K562 (cell line): Measurements from ENCODE around the gene ZBTB32. TPM values are rescaled to one million over a fixed set of nuclear protein-coding genes. Genes with fewer than 3 reads are reported as not detected.

Experiments
- ATAC-seq: fragments of 200-7000 bp; cut with Tn5 transposase; 3 replicates; pipeline ENCODE4 v1.9.1; 2020; ENCODE audit warnings: moderate library complexity
- BruUV-seq: library from RNA; stranded (reverse); fragments of 400-500 nt; replicated peaks from 2 replicates; lab custom pipeline; 2021; lab: Mats Ljungman, UMichigan
- CTCF ChIA-PET: fragments of 300-600 bp; formaldehyde crosslinking; extraction: SDS; loops from one replicate; lab custom pipeline; 2021; ENCODE audit warnings: low intra/inter-chr PET ratio; lab: Yijun Ruan, JAX
- POLR2A ChIA-PET: fragments of 300-600, 350-650 bp; sonication (Branson Sonifier 250); formaldehyde crosslinking; extraction: SDS; loops from one replicate; lab custom pipeline; 2021; ENCODE audit warnings: antibody characterized with exemption, inconsistent platforms; lab: Yijun Ruan, JAX
- DNase-seq, 4 experiments: peaks; one replicate each; pipeline versions ENCODE4 v3.0.0 to v3.0.0-alpha.2; 2011 to 2018; ENCODE audit warnings: low spot score in 3 of 4, mixed read lengths in 3 of 4; ENCODE audit errors: extremely low read depth in 1 of 4
- FAIRE-seq: peaks from 2 replicates; lab custom pipeline; 2011; peaks lifted over from hg19 to GRCh38; lab: Jason Lieb, UNC
- H2AFZ ChIP-seq: 2 replicates; pipeline ENCODE4 v1.6.0; 2011; ENCODE audit warnings: low read depth, low read length, control low read depth, inconsistent platforms
- H3K27ac ChIP-seq: fragments of 200-600 bp; 3 replicates; pipeline ENCODE4 v1.8.0; 2011; ENCODE audit warnings: low read depth, mild to moderate bottlenecking, control low read depth, inconsistent platforms, low read length, moderate library complexity, mixed read lengths; ENCODE audit errors: extremely low read depth
- H3K27me3 ChIP-seq, 2 experiments: fragments of 300-600 bp in 1 of 2; 2 replicates in 1 of 2; 3 replicates in 1 of 2; pipeline versions ENCODE4 v1.6.0 to v1.8.0; 2011; ENCODE audit warnings: inconsistent platforms in 2 of 2, low read length in 2 of 2, mild to moderate bottlenecking in 1 of 2, mixed read lengths in 1 of 2, moderate library complexity in 1 of 2; ENCODE audit not compliant: control insufficient read depth in 2 of 2, insufficient read depth in 2 of 2
- H3K36me3 ChIP-seq: fragments of 300-600 bp; 3 replicates; pipeline ENCODE4 v1.8.0; 2011; ENCODE audit warnings: mild to moderate bottlenecking, low read length, inconsistent platforms; ENCODE audit not compliant: control insufficient read depth, insufficient read depth
- H3K4me1 ChIP-seq, 2 experiments: fragments of 200-600 bp in 1 of 2; replicated peaks in 1 of 2; 2 replicates in 1 of 2; 3 replicates in 1 of 2; pipeline versions ENCODE4 v1.5.1 to v1.8.0; 2011; ENCODE audit warnings: inconsistent platforms in 2 of 2, low read length in 2 of 2, mild to moderate bottlenecking in 1 of 2, mixed read lengths in 1 of 2, moderate library complexity in 1 of 2; ENCODE audit not compliant: control insufficient read depth in 2 of 2, insufficient read depth in 2 of 2
- H3K4me2 ChIP-seq: 2 replicates; pipeline ENCODE4 v1.6.1; 2011; ENCODE audit warnings: low read length, control low read depth, inconsistent platforms, mixed read lengths; ENCODE audit not compliant: insufficient read depth
- H3K4me3 ChIP-seq: fragments of 200-600 bp; sonication (generic), shearing (Covaris generic); 2 replicates; pipeline ENCODE4 v1.5.1; 2016; ENCODE audit warnings: control low read depth, inconsistent platforms
- H3K79me2 ChIP-seq: fragments of 200-600 bp; 3 replicates; pipeline ENCODE4 v1.8.0; 2011; ENCODE audit warnings: low read length, inconsistent platforms; ENCODE audit not compliant: control insufficient read depth, insufficient read depth
- H3K9ac ChIP-seq, 2 experiments: 2 replicates each; pipeline versions ENCODE4 v1.6.0 to v1.6.1; 2011; ENCODE audit warnings: low read depth in 2 of 2, low read length in 2 of 2, control low read depth in 1 of 2, inconsistent platforms in 1 of 2, mild to moderate bottlenecking in 1 of 2, mixed read lengths in 1 of 2; ENCODE audit not compliant: insufficient read depth in 1 of 2
- H3K9me1 ChIP-seq: one replicate; pipeline ENCODE4 v1.6.0; 2011; ENCODE audit warnings: inconsistent platforms, mild to moderate bottlenecking, low read length, moderate library complexity; ENCODE audit not compliant: control insufficient read depth, insufficient read depth
- H3K9me3 ChIP-seq: replicated peaks from 2 replicates; pipeline ENCODE4 v1.5.1; 2011; ENCODE audit warnings: low read depth, low read length, inconsistent platforms; ENCODE audit not compliant: control insufficient read depth, insufficient read depth
- H4K20me1 ChIP-seq: replicated peaks from 2 replicates; pipeline ENCODE4 v1.6.1; 2011; ENCODE audit warnings: low read length, inconsistent platforms, mixed read lengths; ENCODE audit not compliant: control insufficient read depth, insufficient read depth
- BDP1 ChIP-seq: IDR thresholded peaks from 3 replicates; pipeline ENCODE4 v1.6.1; 2011; ENCODE audit not compliant: insufficient read length, insufficient read depth
- BRCA1 ChIP-seq, 2 experiments: fragments of 450-650 bp in 1 of 2; sonication (generic) in 1 of 2; formaldehyde crosslinking in 1 of 2; IDR thresholded peaks; 2 replicates each; pipeline versions ENCODE4 v1.5.0 to v1.6.1; 2017 to 2020; ENCODE audit warnings: mild to moderate bottlenecking in 1 of 2, missing genetic modification reagents in 1 of 2
- FOXK2 ChIP-seq, 2 experiments: fragments of 450-650 bp; IDR thresholded peaks in 1 of 2; conservative IDR thresholded peaks in 1 of 2; 2 replicates each; pipeline ENCODE4 v1.6.1; 2016; ENCODE audit warnings: low read depth in 2 of 2, mild to moderate bottlenecking in 1 of 2
- HMG20B ChIP-seq: fragments of 250-450 bp; sonication (Bioruptor Pico); IDR thresholded peaks from 2 replicates; pipeline ENCODE4 v1.5.0; 2021; ENCODE audit warnings: mild to moderate bottlenecking
- ILF3 ChIP-seq: fragments of 450-650 bp; IDR thresholded peaks from 2 replicates; pipeline ENCODE4 v1.6.1; 2018; ENCODE audit warnings: antibody characterized with exemption, mild to moderate bottlenecking, moderate library complexity, borderline replicate concordance
- KLF13 ChIP-seq: fragments of 450-650 bp; IDR thresholded peaks from 2 replicates; pipeline ENCODE4 v1.6.1; 2016; ENCODE audit warnings: missing genetic modification characterization, low read depth, mild to moderate bottlenecking, missing compliant biosample characterization, moderate library complexity, borderline replicate concordance
- MYC ChIP-seq, 2 experiments: fragments of 250-450 bp in 1 of 2; sonication (Bioruptor Pico) in 1 of 2; IDR thresholded peaks; 2 replicates each; pipeline versions ENCODE4 v1.5.1 to v1.6.1; 2012 to 2021; ENCODE audit warnings: low read depth in 2 of 2, borderline replicate concordance in 1 of 2, improper control_type of control experiment in 1 of 2, low read length in 1 of 2, mild to moderate bottlenecking in 1 of 2, moderate library complexity in 1 of 2
- NR2C2 ChIP-seq, 2 experiments: fragments of 200-800 bp in 1 of 2; sonication (Bioruptor generic) in 1 of 2; sonication (generic) in 1 of 2; formaldehyde crosslinking in 1 of 2; IDR thresholded peaks; 2 replicates each; pipeline versions ENCODE4 v1.6.1 to v1.8.0; 2016 to 2022; ENCODE audit warnings: mild to moderate bottlenecking in 1 of 2, missing compliant biosample characterization in 1 of 2, missing genetic modification characterization in 1 of 2, missing genetic modification reagents in 1 of 2
- NR4A1 ChIP-seq, 2 experiments: fragments of 250-450 bp in 1 of 2; fragments of 450-650 bp in 1 of 2; sonication (Bioruptor Pico) in 1 of 2; IDR thresholded peaks; 2 replicates each; pipeline versions ENCODE4 v1.4.0 to v1.6.1; 2016 to 2020; ENCODE audit warnings: mild to moderate bottlenecking in 2 of 2, missing compliant biosample characterization in 1 of 2, missing genetic modification characterization in 1 of 2, moderate library complexity in 1 of 2
- SIX5 ChIP-seq, 2 experiments: IDR thresholded peaks; 2 replicates each; pipeline ENCODE4 v1.6.1; 2011; ENCODE audit warnings: low read length in 2 of 2, borderline replicate concordance in 1 of 2, low read depth in 1 of 2, mild to moderate bottlenecking in 1 of 2, moderate library complexity in 1 of 2; ENCODE audit not compliant: insufficient read depth in 1 of 2
- SNIP1 ChIP-seq: fragments of 450-650 bp; IDR thresholded peaks from 2 replicates; pipeline ENCODE4 v1.7.1; 2017; ENCODE audit warnings: low read depth, mild to moderate bottlenecking
- WGBS: fragments of 100-300 bp; shearing (Covaris generic); methylation state at CpG from one replicate; pipeline ENCODE4 v1.1.6; 2016; ENCODE audit warnings: low coverage, mixed read lengths; ENCODE audit not compliant: insufficient coverage; ENCODE audit errors: missing lambda C conversion rate; 5-methylcytosine and 5-hydroxymethylcytosine counted together
- in situ Hi-C: fragments of 300-500 bp; cut with MboI; formaldehyde crosslinking; loops from 4 replicates; pipeline ENCODE4 v1.15.0; 2018; ENCODE audit warnings: inconsistent platforms, mixed read lengths
- intact Hi-C: fragments of 100-400 bp; cut with micrococcal nuclease; formaldehyde crosslinking; loops from 2 replicates; pipeline ENCODE4 v1.14.2; 2022
- polyA plus RNA-seq, 8 experiments: library from polyadenylated mRNA; depleted of rRNA in 4 of 8; stranded (reverse) in 5 of 8; unstranded in 3 of 8; fragments of >200 nt; fragmentation: Nextera tagmentation in 2 of 8; fragmentation: Illumina TruSeq in 1 of 8; extraction: Ambion mirVana in 2 of 8; extraction: Trizol in 1 of 8; gene quantifications; 2 replicates each; pipeline versions ENCODE4 v1.2.1 to v1.2.3, GENCODE V29; 2011 to 2014; ENCODE audit warnings: inconsistent platforms in 1 of 8, missing spikeins in 1 of 8
- total RNA-seq, 7 experiments: library from RNA; depleted of rRNA in 6 of 7; stranded (reverse); fragments of >200 nt in 6 of 7; fragmentation: Illumina TruSeq in 2 of 7; extraction: Trizol in 2 of 7; gene quantifications; 2 replicates each; pipeline versions ENCODE4 v1.2.1 to v1.2.3, GENCODE V29; 2011 to 2021; ENCODE audit warnings: low replicate concordance in 1 of 7
- TF ChIP-seq, protein P1 (sequence below), 3 experiments: fragments of 200-800 bp in 1 of 3; sonication (Bioruptor generic) in 1 of 3; sonication (generic) in 1 of 3; formaldehyde crosslinking in 1 of 3; IDR thresholded peaks; 2 replicates each; pipeline versions ENCODE4 v1.6.1 to v1.8.0; 2016 to 2022; ENCODE audit warnings: mild to moderate bottlenecking in 2 of 3, missing compliant biosample characterization in 2 of 3, missing genetic modification characterization in 2 of 3, missing genetic modification reagents in 1 of 3
- TF ChIP-seq, protein P2 (sequence below), 2 experiments: fragments of 450-650 bp in 1 of 2; sonication (generic) in 1 of 2; formaldehyde crosslinking; conservative IDR thresholded peaks; 2 replicates each; pipeline versions ENCODE4 v1.4.0 to v1.8.1; 2020 to 2022; ENCODE audit warnings: mild to moderate bottlenecking in 1 of 2, missing genetic modification reagents in 1 of 2
- TF ChIP-seq, protein P3 (sequence below): fragments of 450-650 bp; IDR thresholded peaks from 2 replicates; pipeline ENCODE4 v1.6.1; 2016

Gene ZBTB32
- total and polyA plus RNA-seq, 9 of the 15 experiments (the other 6 are each of a cell fraction or from before 2014, with no cell fraction given): 0.20 TPM; not detected in 8

DNA sequence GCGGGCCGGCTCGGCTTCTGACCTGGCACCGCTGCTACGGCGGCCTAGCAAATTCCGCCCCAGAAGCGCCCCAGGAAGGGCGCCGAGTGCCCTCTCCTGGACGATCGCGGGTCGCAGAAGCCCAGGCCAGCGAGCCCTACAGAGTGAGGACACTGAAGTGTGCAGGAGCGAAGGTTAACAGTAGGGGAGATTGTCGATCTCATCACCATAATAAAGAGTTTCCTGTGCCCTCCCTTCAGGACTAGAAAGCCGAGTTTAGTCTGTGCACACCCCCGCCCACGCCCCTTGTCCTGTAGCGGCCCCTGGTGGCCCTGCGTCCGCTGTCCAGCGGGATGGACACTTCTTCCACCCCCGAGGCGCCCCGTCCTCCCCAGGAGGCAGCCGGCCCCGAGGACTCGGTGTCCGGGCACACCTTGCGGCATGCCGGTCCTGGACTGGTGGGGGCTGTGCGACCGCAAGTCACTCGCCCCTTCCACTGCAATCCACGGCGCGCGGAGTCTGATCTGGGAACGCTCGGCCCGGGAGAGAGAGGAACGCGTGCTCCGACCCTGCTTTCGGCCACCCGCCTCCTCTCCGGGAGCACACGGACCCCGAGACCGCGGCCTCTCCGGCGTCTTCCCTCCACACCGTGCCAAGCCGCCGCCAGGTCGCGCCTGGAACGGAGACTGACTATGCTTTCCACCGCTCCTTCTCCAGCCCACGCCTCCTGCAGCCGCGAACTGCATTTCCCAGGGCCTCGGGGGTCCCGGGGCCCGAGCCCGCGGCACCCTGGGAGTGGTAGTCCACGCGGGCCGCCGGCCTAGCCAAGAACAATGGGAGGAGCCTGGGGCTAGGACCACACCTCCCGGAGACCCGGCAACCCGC is 12.7 kb downstream of the ZBTB32 start:
- in situ Hi-C loops (no loop called here), intact Hi-C loops (loop anchor here (1.0 to 2.0 kb wide), 4 partner anchors 24 to 214 kb away; no protein-coding TSS in a partner anchor)
- FAIRE-seq: peak; percentile 96
- WGBS: under 1% methylated on average over 42 of the region's 77 CpGs
- Histone ChIP-seq H3K9me1 (no peaks in the 10 kb centered on the region), H3K79me2 (peaks cover 33% of the 10 kb centered on the region), H4K20me1 (0 out of 2 replicates have a peak, but pooled peaks cover 11% of the 10 kb centered on the region), H2AFZ (peak overlapping the region; percentile 94), H3K27ac (peak overlapping the region; percentile 79), H3K9me3 (no peaks in the 10 kb centered on the region), H3K4me1 (peaks cover 14 to 64% of the 10 kb centered on the region in 2 experiments), H3K4me2 (peak overlapping the region; percentile 89), H3K27me3 (peaks cover 2 to 24% of the 10 kb centered on the region in 2 experiments; a peak in 4 of 5 replicates), H3K4me3 (peak overlapping the region; percentile 96), H3K9ac (peak overlapping the region; percentile 78 to 91), H3K36me3 (peaks cover 25% of the 10 kb centered on the region; the same call in 2 of the 3 replicates)
- DNase-seq: peak; percentile 93 to 97 (median 94)
- CTCF ChIA-PET: interaction anchor here (0.6 to 3.0 kb wide), 13 partner anchors 16 to 650 kb away, joined by 3 to 76 read pairs (median 4); partner anchors contain the start of gene TMEM147
- POLR2A ChIA-PET: interaction anchor here (1.9 kb wide), 1 partner anchor 11 kb away, joined by 12 read pairs; no protein-coding TSS in a partner anchor
- peak; percentile 92 for ATAC-seq
- TSS peak; percentile 90 for BruUV-seq
- TF ChIP-seq SNIP1 (no peak), ILF3 (no peak), SIX5 (IDR thresholded peaks at IDR 0.05; ENCODE audit: borderline replicate concordance in 1 of 2, insufficient read depth in 1 of 2, low read depth in 1 of 2, low read length in 2 of 2) (peak; percentile 94), NR2C2 (CRISPR knock-in tag; IDR thresholded peaks at IDR 0.05) (peak; percentile 14; the same call in 1 of the 2 replicates), NR2C2 (tag; IDR thresholded peaks at IDR 0.05) (peak; percentile 95), FOXK2 (conservative IDR thresholded peaks at IDR 0.05 in 1 of 2, IDR thresholded peaks at IDR 0.05 in 1 of 2; ENCODE audit: low read depth in 2 of 2) (no peak), BRCA1 (IDR thresholded peaks at IDR 0.05) (no peak), BRCA1 (CRISPR knock-in tag; IDR thresholded peaks at IDR 0.05) (no peak), NR4A1 (CRISPR knock-in tag; IDR thresholded peaks at IDR 0.05) (no peak), NR4A1 (tag; IDR thresholded peaks at IDR 0.05) (no peak), BDP1 (no peak), KLF13 (tag) (peak; percentile 88; the same call in 1 of the 2 replicates), MYC (IDR thresholded peaks at IDR 0.05; ENCODE audit: low read depth, low read length) (peak; percentile 76; the same call in 1 of the 2 replicates), MYC (CRISPR knock-in tag; IDR thresholded peaks at IDR 0.05; ENCODE audit: borderline replicate concordance, low read depth) (peak; percentile 96), HMG20B (CRISPR knock-in tag) (no peak)
- TF ChIP-seq, protein P1, sequence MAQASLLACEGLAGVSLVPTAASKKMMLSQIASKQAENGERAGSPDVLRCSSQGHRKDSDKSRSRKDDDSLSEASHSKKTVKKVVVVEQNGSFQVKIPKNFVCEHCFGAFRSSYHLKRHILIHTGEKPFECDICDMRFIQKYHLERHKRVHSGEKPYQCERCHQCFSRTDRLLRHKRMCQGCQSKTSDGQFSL (CRISPR knock-in tag; IDR thresholded peaks at IDR 0.05): peak; percentile 69
- TF ChIP-seq, protein P1 (tag; IDR thresholded peaks at IDR 0.05): no peak; a peak in 1 of 4 replicates
- TF ChIP-seq, protein P2, sequence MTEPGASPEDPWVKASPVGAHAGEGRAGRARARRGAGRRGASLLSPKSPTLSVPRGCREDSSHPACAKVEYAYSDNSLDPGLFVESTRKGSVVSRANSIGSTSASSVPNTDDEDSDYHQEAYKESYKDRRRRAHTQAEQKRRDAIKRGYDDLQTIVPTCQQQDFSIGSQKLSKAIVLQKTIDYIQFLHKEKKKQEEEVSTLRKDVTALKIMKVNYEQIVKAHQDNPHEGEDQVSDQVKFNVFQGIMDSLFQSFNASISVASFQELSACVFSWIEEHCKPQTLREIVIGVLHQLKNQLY (CRISPR knock-in tag; conservative IDR thresholded peaks at IDR 0.05): no peak
- TF ChIP-seq, protein P3, sequence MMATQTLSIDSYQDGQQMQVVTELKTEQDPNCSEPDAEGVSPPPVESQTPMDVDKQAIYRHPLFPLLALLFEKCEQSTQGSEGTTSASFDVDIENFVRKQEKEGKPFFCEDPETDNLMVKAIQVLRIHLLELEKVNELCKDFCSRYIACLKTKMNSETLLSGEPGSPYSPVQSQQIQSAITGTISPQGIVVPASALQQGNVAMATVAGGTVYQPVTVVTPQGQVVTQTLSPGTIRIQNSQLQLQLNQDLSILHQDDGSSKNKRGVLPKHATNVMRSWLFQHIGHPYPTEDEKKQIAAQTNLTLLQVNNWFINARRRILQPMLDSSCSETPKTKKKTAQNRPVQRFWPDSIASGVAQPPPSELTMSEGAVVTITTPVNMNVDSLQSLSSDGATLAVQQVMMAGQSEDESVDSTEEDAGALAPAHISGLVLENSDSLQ: peak; percentile 56
